Stimulated activated CD8-positive, alpha-beta memory T cell treated with anti-CD3 and anti-CD28 coated beads, Interleukin-2, amount 100 ng/mL, for 1 hour (primary cell): ENCODE measurements around the gene TMC8.
A peak's percentile ranks its signal among the peaks of the same experiment; 100 is the strongest.
"Not testable (repeated sequence)": the region's sequence is repeated elsewhere in the genome, so short reads cannot be mapped to it uniquely, and the experiment has no call there.

Experiments used
- DNase-seq, 2 donors: peaks; one replicate each; pipeline ENCODE4 v3.0.0-alpha.2; 2020; ENCODE audit warnings: low read depth in 2 of 2

TMC8 gene

DNA sequence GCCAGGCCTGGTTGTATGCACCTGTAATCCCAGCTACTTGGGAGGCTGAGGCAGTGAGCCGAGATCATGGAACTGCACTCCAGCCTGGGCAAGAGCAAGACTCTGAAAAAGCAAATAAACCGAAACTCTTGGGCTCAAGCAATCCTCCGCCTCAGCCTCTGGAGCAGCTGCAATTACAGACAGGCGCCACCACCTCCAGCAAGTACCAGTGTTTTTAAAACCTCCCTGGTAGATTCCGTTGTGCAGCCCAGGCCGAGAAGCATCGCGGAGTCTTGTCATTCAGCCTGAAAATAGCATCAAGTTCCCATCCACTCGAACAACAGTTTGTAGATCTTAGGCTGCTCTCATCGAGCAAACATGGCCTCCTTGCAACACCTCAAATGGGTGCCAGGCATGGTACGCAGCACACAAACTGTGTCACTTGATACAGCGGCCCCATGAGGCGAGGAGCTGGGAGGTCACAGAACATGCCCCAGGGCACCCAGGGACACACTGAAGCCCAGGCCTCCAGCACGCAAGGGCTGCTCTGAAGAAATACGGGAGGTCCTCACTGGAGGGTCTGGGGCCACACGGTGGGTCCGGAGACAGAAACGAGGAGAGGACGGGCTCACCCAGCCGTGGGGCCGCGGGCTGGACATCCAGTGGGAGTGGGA, 20.1 kb upstream of the TMC8 start:
- DNase-seq, result no peak

DNA sequence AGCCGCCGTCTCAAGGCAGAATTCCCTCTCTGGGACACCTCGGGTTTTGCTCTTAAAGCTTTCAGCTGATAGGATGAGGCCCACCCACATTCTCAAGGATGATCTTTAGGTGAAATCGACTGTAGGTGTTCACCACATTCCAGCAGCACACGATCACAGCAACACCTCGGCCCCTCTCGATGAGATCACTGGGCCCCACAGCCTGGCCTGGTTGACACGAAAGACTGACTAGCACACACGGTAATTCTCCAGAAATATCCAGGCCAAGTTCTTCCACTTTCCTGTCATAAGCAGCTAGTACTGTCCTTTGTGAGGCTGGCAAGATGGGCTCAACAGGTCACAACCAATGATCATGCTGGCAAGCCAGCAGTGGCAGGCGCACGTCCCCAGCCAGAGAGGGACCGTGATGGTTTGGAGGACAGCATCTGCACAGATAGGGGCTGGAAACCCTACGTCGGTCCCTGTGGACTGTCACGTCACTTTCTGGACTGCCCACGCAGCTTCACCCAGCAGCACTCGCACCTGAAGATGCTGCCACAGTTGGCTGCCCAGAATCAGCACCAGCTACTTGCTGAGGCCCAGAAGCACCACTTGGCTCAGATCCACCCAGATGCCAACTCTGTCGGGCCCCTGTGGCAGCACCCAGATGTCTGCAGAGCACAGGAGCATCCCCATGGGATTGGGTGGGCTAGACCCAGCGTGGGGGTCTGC, 19.4 kb upstream of the TMC8 start:
- no peak for DNase-seq

DNA sequence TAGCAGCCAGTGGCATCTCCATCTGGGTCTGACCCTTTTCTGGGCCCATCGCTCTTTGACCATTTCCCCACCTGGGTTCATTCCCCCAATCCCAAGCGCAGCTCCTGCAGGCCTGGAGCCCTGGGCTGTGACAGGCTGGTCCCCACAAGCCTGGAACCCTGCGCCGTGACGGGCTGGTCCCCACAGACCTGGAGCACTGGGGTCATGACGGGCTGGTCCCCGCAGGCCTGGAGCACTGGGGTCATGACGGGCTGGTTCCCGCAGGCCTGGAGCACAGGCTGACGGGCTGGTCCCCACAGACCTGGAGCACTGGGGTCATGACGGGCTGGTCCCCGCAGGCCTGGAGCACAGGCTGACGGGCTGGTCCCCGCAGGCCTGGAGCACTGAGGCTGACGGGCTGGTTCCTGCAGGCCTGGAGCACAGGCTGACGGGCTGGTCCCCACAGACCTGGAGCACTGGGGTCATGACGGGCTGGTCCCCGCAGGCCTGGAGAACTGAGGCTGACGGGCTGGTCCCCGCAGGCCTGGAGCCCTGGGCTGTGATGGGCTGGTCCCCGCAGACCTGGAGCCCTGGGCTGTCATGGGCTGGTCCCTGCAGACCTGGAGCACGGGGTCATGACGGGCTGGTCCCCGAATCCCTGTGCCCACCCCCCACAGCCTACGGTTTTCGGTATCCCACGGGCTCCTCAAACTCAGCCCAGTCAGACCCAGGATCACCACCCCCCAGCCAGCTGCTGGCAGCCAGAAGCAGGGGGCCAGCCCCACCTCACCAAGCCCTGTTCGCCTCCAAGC, 18.6 kb upstream of the TMC8 start:
- DNase-seq, result no peak

- DNase-seq, result peak in 1 of 2 donors; percentile 63
These were observed 17.8 kb upstream of the TMC8 start for GRCh38 chr17:78112518-78113471.

DNA sequence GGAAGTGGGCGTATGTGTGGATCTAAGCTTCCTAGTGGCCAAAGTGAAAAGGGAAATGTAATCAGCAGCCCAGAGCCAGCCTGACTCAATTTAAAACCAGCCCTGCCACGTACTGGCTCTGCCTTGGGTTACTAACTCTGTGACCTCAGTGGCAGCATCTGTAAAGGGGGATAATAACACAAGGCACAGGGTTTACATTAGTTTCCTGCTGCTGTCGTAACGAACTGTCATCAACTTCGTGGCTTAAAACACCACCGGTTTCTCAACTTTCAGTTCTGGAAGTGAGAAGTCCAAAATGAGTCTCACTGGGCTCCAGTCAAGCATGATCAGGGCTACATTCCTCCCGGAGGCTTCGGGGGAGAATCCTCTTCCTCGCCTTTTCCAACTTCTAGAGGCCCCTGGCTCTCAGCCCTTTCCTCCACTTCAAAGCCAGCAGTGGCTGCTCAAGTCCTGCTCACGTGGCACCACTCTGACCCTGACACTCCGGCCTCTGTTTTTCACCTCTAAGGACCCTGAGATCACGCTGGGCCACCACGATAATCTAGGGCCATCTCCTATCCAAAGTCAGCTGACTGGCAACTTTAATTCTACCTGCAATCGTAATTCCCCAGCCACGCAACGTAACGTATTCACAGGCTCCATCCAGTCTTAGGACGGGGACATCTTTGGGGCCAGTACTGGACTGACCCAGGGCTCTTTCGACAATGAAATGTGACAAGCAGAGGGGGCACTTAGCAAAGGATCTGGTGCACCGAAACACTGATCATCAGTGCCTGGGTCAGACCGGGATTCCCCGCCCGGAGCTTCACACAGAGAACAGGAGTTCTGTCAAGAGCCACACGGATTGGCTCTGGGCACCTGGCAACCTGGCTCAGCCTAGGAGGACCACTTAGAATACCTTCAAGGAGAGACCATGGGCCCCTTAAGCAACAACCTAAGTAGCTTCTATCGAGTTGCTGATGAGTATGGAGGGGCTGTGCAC, 16.5 kb upstream of the TMC8 start:
- no peak for DNase-seq

GRCh38 chr17:78114831-78115723, 15.5 kb upstream of the TMC8 start:
- DNase-seq, result no peak

- not testable (repeated sequence) for DNase-seq
These were observed 14.8 kb upstream of the TMC8 start for GRCh38 chr17:78115803-78116202.

DNA sequence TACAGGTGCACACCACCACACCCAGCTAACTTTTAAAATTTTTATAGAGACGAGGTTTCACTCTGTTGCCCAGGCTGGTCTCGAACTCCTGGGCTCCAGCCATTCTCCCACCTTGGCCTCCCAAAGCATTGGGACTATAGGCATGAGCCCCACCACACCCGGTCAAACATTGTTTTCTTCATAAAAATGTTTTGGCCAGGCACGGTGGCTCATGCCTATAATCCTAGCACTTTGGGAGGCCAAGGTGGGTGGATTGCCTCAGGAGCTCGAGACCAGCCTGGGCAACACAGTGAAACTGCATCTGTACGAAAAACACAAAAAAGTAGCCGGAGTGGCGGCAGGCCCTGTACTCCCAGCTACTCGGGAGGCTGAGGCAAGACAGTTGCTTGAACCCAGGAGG, 14.2 kb upstream of the TMC8 start:
- DNase-seq, result no peak

- DNase-seq, result no peak
These were observed 13.3 kb upstream of the TMC8 start for GRCh38 chr17:78117027-78117981.

DNA sequence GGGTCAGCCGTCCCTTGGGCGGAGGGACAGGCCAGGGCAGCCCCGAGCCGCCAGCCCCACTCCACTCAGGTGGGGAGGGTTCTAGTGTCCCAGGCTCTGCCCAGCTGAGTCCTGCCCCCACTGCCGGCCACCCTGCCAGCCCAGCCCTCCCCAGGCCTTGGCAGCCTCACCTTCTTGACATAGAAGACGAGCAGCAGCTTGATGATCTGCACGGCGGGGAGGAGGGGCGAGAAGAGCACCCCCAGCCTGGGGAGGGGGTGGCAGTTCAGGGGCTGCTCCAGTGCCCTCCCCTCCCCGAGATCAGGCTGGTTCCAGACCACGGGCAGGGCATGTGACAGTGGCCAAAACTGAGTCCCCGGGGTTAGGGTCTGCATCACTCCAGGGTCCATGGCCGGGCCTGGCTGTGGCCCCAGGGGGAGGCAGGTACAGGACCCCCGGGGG, 11.8 kb upstream of the TMC8 start:
- no peak for DNase-seq

GRCh38 chr17:78120537-78120936, 10.0 kb upstream of the TMC8 start:
- DNase-seq, result no peak

GRCh38 chr17:78120971-78121800, 9.4 kb upstream of the TMC8 start:
- no peak for DNase-seq

- DNase-seq, result no peak
These were observed 8.8 kb upstream of the TMC8 start for GRCh38 chr17:78121801-78122215.

GRCh38 chr17:78122216-78122930, 8.2 kb upstream of the TMC8 start:
- no peak for DNase-seq

GRCh38 chr17:78122931-78123249, 7.7 kb upstream of the TMC8 start:
- DNase-seq, result no peak

DNA sequence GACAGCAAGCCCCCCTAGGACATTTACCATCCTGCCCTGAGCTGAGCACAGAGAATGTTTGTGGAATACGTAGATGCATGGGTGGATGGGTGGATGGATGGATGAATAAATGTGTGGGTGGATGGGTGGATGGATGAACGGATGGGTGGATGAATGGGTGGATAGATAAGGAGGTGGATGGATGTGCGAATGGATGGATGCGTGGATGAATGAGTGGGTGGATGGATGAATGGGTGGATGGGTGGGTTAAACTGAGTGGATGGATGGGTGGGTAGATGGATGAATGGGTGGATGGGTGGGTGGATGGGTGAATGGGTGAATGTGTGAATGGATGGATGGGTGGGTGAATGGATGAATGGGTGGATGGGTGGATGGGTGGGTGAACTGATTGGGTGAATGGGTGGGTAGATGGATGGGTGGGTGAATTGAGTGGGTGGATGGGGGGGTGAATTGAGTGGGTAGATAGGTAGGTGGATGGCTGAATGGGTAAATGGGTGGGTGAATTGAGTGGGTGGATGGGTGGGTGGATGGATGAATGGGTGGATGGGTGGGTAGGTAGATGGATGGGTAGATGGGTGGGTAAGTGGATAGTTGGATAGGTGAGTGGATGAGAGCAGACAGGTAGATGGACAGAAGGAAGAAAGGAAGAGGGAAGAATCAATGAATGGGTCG, 7.2 kb upstream of the TMC8 start:
- DNase-seq, result no peak
